Measurements from ENCODE around the gene LRIG2.
A peak's percentile ranks its signal among the peaks of the same experiment; 100 is the strongest.
"Not testable (repeated sequence)": the region's sequence is repeated elsewhere in the genome, so short reads cannot be mapped to it uniquely, and the experiment has no call there.

Gene LRIG2

DNA sequence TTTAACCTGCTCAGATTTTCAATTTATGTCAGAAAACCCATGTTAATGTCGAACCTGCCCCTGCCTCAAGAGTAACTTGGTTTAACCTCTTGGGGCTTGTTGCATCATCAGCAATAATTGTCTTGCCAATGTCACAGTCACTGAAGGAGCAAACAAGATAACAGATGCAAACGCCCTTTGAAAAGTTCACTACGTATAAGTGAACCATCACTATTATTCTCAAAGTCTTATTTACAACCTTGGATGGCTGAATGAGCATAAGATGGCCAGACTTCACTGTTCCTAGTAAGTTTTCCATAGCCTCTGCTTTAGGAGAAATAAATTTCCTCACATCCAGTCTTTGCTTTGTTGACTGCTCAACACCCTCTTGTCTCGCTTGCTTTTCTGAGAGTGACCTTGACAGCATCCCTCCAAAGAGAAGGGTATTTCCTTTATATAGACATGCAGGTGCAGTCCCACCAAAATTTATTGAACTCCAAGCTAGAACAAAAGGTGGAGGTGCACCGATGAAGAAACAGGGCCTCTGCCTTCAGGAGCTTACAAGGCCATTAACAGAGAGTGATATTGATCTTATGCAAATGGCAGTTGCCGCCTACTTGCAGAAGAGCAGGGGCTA, 749 bp upstream of the LRIG2 start:
- no peak for DNase-seq

DNA sequence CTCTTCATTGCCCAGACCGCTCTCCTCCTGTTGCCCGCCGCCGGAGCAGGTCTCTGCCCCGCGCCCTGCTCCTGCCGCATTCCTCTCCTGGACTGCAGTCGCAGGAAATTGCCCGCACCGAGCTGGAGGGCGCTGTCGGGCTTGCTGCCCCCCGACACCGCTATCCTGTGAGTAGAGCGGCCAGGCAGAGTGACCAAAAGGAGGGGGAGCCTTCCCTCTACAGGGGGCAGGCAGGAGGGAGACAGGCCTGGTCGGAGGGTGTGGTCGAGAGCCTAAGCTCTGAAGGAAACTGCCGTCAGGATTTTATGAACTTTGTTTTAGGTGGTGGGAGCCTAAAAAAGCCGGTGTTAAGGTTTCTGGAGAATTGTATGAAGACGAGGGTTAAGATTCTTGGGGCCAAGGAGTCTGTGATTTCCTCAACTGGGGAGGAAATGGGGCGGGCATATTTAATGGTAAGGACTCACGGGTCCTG, 517 bp downstream of the LRIG2 start:
- peak; percentile 27 for DNase-seq

DNA sequence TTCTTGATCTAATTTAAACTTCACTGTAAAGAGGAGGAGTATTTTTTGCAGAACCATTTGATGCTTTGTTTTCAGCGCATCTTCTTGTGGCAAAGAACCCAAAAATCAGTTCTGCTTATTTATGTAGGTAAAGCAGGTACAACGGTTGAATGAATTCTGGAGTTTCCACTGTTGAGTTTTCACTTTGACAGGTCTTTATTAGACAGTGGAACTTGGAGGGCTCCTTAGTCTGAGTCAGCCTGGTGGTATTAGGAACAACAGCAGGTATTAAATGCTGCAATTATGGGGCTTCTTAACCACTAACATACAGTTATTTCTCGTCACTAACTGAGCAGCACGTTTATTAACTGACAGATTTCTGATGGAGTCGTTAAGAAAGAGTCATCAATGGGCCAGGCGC, 1.2 kb downstream of the LRIG2 start:
- DNase-seq = no peak

DNA sequence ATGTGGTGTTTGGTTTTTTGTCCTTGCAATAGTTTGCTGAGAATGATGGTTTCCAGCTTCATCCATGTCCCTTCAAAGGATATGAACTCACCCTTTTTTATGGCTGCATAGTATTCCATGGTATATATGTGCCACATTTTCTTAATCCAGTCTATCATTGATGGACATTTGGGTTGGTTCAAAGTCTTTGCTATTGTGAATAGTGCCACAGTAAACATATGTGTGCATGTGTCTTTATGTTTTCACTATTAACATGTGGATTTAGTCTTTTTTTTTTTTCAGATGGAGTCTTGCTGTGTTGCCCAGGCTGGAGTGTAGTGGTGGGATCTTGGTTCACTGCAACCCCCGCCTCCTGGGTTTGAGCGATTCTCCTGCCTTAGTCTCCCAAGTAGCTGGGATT, 5.0 kb downstream of the LRIG2 start:
- not testable (repeated sequence) for DNase-seq

DNA sequence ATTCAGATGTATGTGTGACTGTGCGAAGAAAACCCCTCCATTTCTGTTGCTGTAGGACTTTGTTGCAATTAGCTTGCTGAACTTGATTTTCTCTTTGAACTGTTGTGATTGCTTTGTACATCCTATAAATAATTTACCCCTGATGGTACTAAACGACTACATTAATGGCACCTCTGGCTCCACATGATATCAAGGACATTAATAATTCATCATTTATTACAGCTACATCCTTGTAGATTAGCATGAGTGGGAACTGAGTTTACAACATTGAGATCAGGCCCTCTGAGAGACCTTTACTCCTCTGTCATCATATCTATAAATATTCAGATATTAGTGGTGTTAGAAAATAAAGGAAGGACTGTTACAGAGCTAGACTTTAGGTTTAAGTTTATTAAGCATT, 13.5 kb downstream of the LRIG2 start:
- no peak for DNase-seq

DNA sequence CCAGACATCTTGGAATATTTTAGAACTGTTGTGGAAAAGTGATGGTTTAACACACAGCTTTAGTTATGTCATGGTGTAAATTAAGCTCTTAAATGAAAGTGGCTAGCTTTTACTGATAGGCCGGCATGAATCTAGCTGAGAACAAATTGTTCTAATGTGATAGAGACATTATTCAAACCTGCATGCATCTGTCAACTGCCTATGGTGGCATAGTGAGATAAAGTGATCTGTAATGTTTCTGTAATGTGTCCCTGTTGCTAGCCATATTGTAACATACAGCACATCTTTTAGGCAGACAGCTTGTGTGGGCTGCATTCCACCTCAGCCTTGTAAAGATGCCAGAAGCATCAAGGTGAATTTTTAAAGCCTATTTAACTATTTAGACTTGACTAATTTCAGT, 16.0 kb downstream of the LRIG2 start:
- DNase-seq = no peak

DNA sequence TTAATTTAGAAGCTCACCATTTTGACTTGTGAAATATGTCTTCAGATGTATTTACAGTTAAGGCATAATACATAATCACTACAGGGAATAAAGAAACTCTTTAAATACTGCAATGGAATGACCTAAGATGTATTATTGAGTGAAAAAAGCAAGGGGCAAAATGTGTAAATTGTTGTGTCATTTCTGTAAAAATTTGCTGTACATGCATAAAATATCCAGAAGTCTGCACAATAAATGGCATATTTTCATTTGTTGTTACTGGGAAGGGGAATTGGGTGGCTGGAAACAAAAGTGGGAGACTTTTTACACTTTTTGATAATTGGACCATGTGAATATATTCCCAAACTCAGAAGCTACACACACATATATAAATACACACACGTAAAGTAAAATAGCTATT, 17.1 kb downstream of the LRIG2 start:
- no peak for DNase-seq

DNA sequence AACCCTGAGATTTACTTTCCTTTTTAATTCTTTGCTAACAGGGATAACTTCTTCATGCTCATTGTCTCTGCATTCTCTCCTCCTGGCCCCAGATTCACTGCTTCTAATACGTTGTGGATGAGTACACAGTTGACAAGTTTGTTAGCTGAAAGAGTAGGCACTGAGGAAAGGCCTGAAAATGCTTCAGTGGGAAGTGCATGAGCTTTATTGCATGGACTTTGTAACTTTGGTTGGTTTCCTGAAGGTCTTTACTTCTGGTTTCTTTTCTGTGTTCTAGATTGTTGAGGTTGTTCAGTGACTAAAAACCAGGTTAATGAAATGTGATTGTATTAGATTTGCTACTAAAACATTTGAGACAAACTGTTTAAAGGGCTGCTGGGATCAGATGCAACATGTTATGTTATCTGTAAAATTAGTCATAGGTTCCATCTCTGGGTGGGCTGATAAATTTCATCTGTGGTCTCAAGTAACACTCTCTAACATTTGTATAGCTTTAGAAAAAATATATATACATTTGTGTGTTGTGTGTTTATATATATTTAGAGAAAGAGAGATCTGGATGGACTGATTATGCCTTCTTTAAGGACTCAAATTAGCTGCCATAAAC, 19.1 kb downstream of the LRIG2 start:
- no peak for DNase-seq

DNA sequence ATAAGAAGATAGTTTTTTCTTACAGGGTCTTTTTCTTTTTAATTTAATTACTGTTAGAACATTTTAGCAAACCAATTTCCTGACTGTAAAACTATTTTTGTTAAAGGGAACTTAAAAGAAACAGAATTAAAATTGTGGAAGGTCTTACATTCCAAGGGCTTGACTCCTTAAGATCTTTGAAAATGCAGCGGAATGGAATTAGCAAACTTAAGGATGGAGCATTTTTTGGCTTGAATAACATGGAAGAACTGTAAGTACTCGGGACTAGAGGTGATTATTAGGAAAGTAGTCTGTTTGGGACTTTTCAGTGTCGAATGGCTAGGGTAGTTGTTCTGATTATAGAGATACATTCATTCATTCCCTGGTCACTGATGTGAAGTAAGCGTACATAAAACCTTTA, 21.5 kb downstream of the LRIG2 start:
- no peak for DNase-seq

DNA sequence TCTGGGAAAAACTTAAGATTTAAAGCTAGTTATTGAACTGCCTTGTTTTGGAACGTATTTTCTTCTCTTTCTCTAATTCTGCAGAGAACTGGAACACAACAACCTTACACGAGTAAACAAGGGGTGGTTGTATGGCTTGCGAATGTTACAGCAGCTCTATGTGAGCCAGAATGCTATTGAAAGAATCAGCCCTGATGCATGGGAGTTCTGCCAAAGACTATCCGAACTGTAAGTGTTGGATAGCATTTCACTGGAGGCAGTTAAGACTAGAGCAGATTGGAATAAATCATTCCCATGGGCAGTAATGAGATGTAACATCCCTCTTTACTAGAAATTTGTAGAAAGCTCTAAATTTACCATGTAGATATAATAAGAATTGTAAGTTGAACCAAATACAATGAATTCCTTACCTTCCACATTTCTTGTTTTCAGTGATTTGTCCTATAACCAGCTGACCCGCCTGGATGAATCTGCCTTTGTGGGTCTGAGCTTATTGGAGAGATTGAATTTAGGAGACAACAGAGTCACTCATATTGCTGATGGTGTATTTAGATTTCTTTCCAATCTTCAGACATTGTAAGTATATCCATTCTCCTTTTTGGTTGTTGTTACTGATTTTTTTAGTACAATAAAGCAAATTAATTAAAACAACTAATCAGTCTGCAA, 22.9 kb downstream of the LRIG2 start:
- DNase-seq = no peak

DNA sequence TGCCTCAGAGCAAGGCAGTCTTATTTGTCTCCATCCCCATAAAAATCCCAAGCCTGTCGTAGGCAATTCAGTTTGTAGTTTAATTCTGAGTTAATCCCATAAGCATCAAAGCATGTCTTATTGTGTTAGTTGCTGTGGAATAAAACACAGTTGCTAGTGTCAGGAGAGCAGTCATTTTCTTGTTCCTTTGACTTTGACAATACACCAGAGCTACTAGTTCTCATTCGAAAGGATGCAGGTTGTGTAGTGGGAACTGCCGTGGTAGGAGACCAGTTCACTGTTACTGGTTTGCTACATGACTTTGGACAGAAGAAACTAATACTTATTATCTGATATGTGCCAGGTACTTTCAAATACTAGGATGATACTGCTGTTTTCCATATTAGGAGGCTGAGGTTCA, 23.5 kb downstream of the LRIG2 start:
- no peak for DNase-seq

DNA sequence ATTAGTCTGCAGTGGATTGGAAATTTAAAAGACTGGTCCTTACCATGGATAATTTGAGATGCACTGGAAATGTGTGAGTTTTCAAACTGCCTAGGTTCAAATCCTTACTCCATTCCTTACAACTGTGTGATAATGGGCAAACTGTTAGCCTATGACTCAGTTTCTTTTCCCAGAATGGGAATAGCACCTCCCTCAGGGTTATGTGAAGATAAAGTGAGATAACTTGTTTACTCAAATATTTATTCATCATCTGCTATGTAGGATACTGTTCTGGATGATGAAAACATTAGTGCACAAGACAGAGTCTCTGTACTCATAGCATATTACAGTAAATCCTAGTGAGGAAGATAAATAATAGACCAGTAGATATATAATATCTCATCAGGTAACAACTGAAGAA, 28.6 kb downstream of the LRIG2 start:
- DNase-seq = no peak

DNA sequence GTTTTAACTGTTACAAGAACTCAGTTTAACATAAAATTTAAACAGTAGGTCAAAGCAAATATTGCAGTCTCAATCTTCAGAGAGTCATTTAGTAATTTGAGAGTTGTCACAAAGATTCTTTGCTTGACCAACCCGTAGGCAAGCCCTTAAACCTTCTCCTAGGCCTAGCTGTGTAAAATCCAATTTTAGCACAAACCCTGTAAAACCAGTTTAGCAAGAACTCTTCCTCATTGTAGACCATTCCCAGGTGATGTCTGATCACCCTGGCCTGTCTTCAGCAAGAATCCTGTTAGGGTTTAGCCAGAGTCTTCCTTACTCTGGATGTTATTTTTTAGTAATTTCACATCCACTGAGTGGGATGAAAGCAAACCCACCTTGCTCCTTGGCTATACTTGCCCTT, 30.1 kb downstream of the LRIG2 start:
- DNase-seq = no peak

DNA sequence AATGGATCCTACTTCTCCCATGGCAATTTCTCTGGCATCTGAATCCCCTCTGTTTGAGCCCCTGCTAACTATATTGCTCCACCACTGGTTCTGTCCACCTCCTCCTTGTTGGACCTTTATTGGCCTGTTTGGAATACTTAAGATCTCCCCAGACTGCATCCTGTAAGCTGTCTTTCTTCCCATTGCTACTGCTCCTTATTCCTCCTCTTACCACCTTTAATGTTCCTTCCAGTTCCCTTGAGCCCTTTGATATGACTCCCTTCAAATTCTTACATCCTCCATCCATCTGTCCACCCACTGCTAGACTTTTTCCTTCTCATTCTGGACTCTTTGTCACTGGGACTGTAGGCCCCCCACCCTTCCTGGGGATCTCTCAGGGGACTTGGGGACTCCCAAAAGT, 31.0 kb downstream of the LRIG2 start:
- no peak for DNase-seq

DNA sequence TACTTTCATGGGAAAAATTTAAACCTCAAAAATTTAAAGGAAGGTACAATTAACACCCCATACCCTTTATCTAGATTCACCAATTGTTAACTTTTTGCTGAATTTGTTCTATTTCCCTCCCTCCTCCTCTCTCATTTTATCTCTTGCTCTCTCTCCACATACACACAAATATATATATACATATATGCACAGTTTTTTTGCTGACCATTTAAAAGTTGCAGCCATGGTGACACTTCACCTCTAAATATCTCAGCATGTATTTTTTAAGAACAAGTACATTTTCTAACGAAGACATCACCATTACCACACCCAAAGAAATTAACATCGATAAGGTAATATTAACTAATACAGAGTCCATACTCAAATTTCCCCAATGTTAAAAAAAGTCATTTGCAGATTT, 33.9 kb downstream of the LRIG2 start:
- no peak for DNase-seq

DNA sequence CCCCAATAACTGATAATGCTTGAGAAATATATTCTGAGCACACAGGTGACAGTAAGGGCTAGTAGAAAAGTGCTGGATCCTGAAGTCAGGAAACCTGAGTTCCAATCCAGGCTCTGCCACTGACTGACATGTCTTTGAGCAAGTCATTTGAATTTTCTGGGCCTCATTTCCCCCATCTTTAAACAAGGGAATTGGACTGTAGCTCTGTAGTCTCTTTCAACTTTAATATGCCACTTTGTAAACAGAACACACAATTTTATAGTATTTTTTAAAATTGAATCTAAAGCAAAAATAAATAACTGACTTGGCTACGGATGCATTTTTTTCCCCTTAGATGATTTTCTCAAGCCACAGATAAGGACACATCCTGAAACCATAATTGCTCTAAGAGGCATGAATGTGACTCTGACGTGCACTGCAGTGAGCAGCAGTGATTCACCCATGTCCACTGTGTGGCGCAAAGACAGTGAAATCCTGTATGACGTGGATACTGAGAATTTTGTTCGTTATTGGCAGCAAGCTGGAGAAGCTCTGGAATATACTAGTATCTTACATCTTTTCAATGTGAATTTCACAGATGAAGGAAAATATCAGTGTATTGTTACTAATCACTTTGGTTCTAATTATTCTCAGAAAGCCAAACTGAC, 37.0 kb downstream of the LRIG2 start:
- DNase-seq = no peak

DNA sequence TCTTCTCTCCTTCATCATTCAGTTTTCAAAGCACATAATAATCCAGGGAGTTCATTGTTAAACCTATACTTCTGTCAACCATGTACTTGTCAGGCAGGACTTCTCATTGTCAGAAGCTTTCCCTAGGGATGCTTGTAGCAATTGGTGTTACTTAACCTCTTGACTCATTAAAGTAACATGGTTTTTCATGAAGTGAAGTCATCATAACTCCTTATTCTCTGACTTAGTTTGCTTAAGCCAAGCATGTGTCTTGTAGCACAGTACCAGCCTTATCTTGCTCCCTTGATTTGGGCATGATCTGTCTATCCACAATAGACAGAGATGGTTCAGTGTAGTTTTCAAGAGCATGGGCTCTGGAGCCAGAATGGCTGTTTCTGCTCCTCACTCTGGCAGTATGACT, 45.3 kb downstream of the LRIG2 start:
- DNase-seq = no peak

DNA sequence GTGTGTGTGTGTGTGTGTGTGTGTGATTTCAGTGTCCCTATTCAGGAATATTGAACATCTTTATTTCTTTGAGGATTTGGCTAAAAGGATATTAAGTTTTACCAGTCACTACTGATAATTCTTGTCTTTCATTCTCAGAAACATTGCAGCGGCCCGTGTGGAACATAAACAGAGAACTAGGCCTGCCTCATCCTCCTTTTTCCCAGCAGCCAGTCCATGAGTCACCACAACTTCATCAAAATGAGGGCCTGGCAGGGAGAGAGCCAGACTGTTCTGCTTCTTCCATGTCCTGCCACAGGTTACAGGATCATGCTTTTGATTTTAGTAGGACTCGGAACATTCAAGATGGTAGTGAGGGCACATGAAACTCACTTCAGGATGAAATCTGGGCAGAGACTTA, 50.7 kb downstream of the LRIG2 start:
- no peak for DNase-seq

DNA sequence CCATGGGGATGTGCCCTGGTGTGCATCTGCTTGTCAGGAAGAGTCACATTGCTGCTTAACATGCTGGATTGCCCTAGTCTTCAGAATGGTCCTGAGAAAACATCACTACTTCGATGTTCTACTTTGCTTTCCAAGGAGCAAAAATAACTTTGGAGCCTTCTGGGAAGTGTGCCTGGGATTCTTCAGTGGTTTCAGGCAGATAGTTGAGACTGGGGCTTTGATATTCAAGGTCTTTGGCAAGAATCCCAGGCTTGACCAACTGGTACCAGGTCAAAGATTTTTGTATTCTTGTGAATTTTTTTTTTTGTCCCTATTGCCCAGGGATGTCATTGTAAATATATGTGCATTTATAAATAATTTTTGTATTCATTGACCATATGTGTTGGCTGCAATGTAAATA, 51.4 kb downstream of the LRIG2 start:
- no peak for DNase-seq

DNA sequence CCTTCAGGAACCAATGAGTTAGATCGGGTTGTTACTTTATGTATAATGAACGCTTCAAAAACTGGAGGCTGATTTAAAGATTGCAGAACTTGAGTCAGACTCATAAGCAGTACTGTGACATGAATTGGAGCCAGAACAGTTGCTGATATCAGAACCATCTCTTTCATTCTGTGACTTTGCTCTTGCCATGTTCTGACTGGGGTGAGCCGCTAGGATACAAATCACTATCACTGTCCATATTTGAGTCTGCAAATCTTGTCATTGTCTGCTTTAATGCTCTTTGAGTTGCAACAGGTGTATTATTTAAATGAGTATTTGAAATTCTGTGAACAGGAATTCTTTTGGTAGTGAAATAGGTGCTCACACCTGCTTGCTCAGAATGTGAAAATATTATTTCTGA, 52.5 kb downstream of the LRIG2 start:
- DNase-seq = no peak

DNA sequence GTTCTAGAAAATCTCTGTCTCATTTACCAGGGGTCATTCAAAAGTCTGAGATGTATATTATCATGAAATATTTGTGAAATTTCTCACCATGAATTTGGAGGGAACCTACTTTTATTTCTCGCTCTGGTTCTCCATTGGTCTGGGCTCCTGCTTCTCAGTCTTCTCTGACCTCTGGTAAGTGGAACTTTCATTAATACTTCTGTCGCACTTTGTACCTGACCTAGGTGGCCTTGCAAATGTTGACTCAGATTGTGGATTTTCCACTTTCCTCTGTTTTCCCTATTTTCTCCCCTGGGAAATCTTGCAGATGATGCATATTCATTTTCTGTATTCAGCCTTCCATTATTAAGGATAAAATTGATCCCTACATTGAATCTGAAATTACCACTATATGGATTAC, 53.2 kb downstream of the LRIG2 start:
- DNase-seq = no peak

DNA sequence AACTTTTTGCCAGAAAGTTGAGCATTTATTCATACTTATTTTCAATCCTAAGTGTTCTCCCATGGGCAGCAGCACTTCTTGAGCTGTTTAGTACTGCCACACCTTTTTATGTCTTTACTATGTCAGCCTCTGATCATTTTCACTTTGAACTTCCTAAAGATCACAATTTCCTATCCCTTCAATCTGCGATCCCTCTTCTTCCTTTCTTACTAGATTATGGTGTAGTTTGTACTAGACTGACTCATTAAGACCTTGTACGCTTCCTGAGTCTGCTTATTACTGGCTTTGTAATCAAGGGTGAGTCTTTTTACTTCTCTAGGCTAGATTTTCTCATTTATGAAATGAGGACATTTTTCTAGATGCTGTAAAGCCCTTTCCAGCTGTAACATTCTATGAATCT, 55.1 kb downstream of the LRIG2 start:
- DNase-seq = no peak

DNA sequence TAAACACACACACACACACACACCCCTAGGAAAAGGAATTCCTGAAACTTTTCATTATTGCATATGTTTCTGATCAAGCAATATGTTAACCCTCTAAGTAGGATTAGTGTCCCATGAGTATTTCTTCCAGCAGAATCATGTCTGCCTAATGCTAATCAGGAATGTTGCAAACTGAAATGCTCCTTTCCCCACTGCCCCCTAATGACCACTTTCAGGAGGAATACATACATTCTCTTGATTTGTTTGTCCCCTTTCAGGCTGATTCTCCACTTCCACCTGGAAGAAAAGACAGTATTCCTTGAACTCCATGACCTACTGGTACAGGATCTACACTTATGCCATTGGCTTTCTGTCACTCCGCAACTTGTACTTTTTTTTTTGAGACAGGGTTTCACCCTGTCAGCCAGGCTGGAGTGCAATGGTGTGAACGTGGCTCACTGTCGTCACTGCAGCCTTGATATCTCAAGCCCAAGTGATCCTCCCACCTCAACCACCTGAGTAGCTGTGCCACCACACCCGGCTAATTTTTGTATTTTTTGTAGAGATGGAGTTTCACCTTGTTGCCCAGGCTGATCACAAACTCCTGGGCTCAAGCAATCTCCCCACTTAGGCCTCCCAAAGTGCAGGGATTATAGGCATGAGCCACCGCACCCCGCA, 56.7 kb downstream of the LRIG2 start:
- no peak for DNase-seq

DNA sequence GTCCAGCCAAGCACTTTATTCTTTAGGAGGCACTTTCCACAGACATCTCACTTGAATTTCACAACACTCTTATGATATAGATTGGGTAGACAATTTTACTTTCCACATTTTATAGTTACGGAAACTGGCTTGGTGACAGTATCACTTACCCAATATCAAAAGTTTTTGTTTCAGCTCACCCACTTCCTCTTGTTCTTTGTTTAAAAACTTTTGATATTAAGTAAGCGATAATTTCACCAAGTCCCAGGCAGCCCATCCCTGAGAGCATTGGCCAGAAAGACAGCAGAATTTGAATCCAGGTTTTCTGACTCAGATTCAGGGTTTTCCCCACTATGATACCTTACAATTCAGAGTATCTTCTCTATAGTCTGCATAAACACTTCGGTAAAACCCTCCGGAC, 60.0 kb downstream of the LRIG2 start:
- no peak for DNase-seq

Data from NCI-H2029 (cell line).